22Rv1 (cell line): ENCODE results near the gene PRKCE.

ENCODE experiments used
- CTCF ChIP-seq: fragments of 450-650 bp; IDR thresholded peaks from 2 replicates; pipeline ENCODE4 v1.5.1; 2017; ENCODE audit warnings: mild to moderate bottlenecking
- ZFX ChIP-seq: fragments of 450-650 bp; IDR thresholded peaks from 2 replicates; pipeline ENCODE4 v1.6.1; 2017; ENCODE audit warnings: antibody characterized with exemption, borderline replicate concordance

GRCh38 chr2:46008091-46008870, 356.8 kb downstream of the PRKCE start:
- TF ChIP-seq CTCF (no peak), ZFX (no peak)
